ENCODE data around the gene LRIF1. TPM values are rescaled to one million over a fixed set of nuclear protein-coding genes. Genes with fewer than 3 reads are reported as not detected.

LRIF1 gene
- total RNA-seq, 2 donors from 2014 or later, result 8.2 to 10.6 TPM

- intact Hi-C loops (cut with DNase I), result no loop called here
- no peak for DNase-seq (ENCODE audit: low spot score)
Observed at GRCh38 chr1:110902820-110903463, 60.8 kb downstream of the LRIF1 start.

- DNase-seq (ENCODE audit: low spot score), result no peak
- intact Hi-C loops (cut with DNase I), result no loop called here
Observed at GRCh38 chr1:110899458-110899843, 64.3 kb downstream of the LRIF1 start.

- no peak for DNase-seq (ENCODE audit: low spot score)
- intact Hi-C loops (cut with DNase I), result no loop called here
Observed at GRCh38 chr1:110898734-110899457, 64.8 kb downstream of the LRIF1 start.

- no peak for DNase-seq (ENCODE audit: low spot score)
- intact Hi-C loops (cut with DNase I), result no loop called here
Observed at GRCh38 chr1:110897681-110898080, 66.0 kb downstream of the LRIF1 start.

Other genes with a start within 250 kb of the LRIF1 start
- gene CD53, start 90.8 kb downstream of the LRIF1 start, total RNA-seq, result 10 to 100 TPM; 30.2 to 59.2 TPM
- 10 to 100 TPM; 24.9 to 25.7 TPM for gene DRAM2, start 176.2 kb upstream of the LRIF1 start, total RNA-seq
- 10 to 100 TPM; 23.5 to 29.2 TPM for gene CEPT1, start 176.3 kb upstream of the LRIF1 start, total RNA-seq
- 10 to 100 TPM; 10.5 to 15.7 TPM for gene DENND2D, start 236.7 kb upstream of the LRIF1 start, total RNA-seq

Measured in posterior vena cava (tissue), 2 donors.